HEK293T (cell line): Measurements from ENCODE around the gene RDH16.
"Not testable (repeated sequence)": the region's sequence is repeated elsewhere in the genome, so short reads cannot be mapped to it uniquely, and the experiment has no call there.

Source experiments
- CTCF ChIA-PET: fragments of 350-600 bp; formaldehyde crosslinking; extraction: SDS; loops from one replicate; lab custom pipeline; 2021; ENCODE audit warnings: antibody characterized with exemption, inconsistent platforms; lab: Yijun Ruan, JAX
- POLR2A ChIA-PET: fragments of 350-600 bp; formaldehyde crosslinking; extraction: SDS; loops from one replicate; lab custom pipeline; 2020; ENCODE audit warnings: antibody characterized with exemption, inconsistent platforms; lab: Yijun Ruan, JAX
- DNase-seq: peaks from one replicate; pipeline ENCODE4 v3.0.0; 2012; ENCODE audit warnings: mixed read lengths; ENCODE audit errors: extremely low spot score
- ARNT ChIP-seq: fragments of 450-650 bp; IDR thresholded peaks from 2 replicates; pipeline ENCODE4 v1.6.1; 2017; ENCODE audit warnings: mild to moderate bottlenecking
- BHLHE40 ChIP-seq: fragments of 450-650 bp; IDR thresholded peaks from 2 replicates; pipeline ENCODE4 v1.6.1; 2016; ENCODE audit warnings: mild to moderate bottlenecking, moderate library complexity, borderline replicate concordance
- CTBP1 ChIP-seq: fragments of 450-650 bp; IDR thresholded peaks from 2 replicates; pipeline ENCODE4 v1.6.1; 2016; ENCODE audit warnings: borderline replicate concordance
- ELF4 ChIP-seq: fragments of 450-650 bp; IDR thresholded peaks from 2 replicates; pipeline ENCODE4 v1.6.1; 2017; ENCODE audit warnings: antibody characterized with exemption
- FOXA1 ChIP-seq: fragments of 450-650 bp; IDR thresholded peaks from 2 replicates; pipeline ENCODE4 v1.6.1; 2016; ENCODE audit warnings: mild to moderate bottlenecking
- FOXK2 ChIP-seq: fragments of 450-650 bp; IDR thresholded peaks from 2 replicates; pipeline ENCODE4 v1.6.1; 2016; ENCODE audit warnings: mild to moderate bottlenecking
- FOXM1 ChIP-seq: fragments of 450-650 bp; IDR thresholded peaks from 2 replicates; pipeline ENCODE4 v1.6.1; 2017; ENCODE audit warnings: mild to moderate bottlenecking, borderline replicate concordance
- HDGF ChIP-seq: fragments of 450-650 bp; IDR thresholded peaks from 2 replicates; pipeline ENCODE4 v1.6.1; 2017; ENCODE audit warnings: antibody characterized with exemption, borderline replicate concordance
- L3MBTL2 ChIP-seq: fragments of 450-650 bp; conservative IDR thresholded peaks from 2 replicates; pipeline ENCODE4 v1.6.1; 2016; ENCODE audit warnings: mild to moderate bottlenecking
- LEF1 ChIP-seq: fragments of 450-650 bp; IDR thresholded peaks from 2 replicates; pipeline ENCODE4 v1.6.1; 2017; ENCODE audit warnings: mild to moderate bottlenecking, borderline replicate concordance
- NFRKB ChIP-seq: fragments of 450-650 bp; IDR thresholded peaks from 2 replicates; pipeline ENCODE4 v1.6.1; 2016; ENCODE audit warnings: mild to moderate bottlenecking, moderate library complexity
- SP1 ChIP-seq: fragments of 450-650 bp; IDR thresholded peaks from 2 replicates; pipeline ENCODE4 v1.6.1; 2017
- SUZ12 ChIP-seq: fragments of 450-650 bp; IDR thresholded peaks from 2 replicates; pipeline ENCODE4 v1.6.1; 2016; ENCODE audit warnings: mild to moderate bottlenecking
- TARDBP ChIP-seq: fragments of 450-650 bp; IDR thresholded peaks from 2 replicates; pipeline ENCODE4 v1.6.1; 2016
- ZNF384 ChIP-seq: fragments of 450-650 bp; IDR thresholded peaks from 2 replicates; pipeline ENCODE4 v1.6.1; 2016
- TF ChIP-seq, protein P1 (sequence below): fragments of 450-650 bp; IDR thresholded peaks from 2 replicates; pipeline ENCODE4 v1.6.1; 2016

The RDH16 gene

DNA sequence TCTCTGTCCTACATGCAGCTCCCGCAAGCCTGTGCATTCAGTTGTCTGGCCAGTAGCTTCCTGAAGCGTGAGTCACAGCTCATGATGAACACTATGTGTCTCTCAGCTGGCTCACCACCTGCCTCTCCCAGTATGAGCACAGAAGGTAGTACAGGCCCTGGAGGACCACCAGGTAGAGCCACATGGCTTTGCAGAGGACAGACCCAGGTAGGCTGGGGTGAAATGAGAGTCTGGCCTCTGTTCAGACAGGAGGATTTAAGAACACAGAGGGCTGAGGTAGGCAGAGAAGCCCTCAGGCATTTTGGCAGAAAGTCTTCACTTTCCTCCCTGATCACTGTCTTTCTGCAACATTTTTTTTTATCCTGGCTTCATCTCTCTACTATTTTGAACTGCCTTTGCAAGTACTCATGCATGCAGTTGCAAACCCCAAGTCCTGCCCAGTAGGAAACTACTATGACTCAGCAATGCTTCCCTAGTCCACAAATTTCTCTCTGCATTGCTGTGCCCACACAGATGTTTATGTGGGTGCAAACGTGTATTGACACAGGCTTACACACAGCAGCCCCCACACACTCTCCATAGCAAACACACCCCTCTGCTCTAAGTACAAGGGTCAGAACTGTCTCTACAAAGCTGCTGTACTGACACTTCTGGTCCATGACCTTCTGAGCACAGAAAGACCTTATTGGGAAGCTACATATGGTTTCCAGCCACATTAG is 15.9 kb downstream of the RDH16 start:
- POLR2A ChIA-PET, result no interaction called here

DNA sequence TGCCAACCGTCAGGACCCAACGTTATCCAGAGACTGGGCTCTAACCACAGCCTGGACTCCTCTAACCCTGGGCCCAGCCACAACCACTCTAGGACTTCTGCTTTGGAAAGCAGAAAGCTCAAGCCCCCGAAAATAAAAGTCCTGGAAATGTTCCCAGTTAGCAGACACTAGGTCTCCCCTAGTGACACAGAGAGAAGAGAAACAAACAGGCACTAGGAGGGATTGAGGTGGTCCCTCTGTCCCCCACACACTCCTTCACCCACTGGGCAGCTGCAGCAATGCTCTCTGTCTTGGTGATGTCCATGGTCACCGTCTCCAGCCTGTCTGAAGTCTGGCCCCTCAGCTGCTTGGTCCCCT is 16.5 kb downstream of the RDH16 start:
- POLR2A ChIA-PET, CTCF ChIA-PET, DNase-seq: not testable (repeated sequence)

More for the DNA sequence above, 15.9 kb downstream of the RDH16 start:
- DNase-seq, result no peak
- CTCF ChIA-PET, result no interaction called here
- no peak for TF ChIP-seq ARNT
- TF ChIP-seq FOXA1, result no peak
- no peak for TF ChIP-seq CTBP1
- TF ChIP-seq L3MBTL2, result no peak
- no peak for TF ChIP-seq FOXM1
- no peak for TF ChIP-seq TARDBP
- no peak for TF ChIP-seq LEF1
- TF ChIP-seq, protein P1, sequence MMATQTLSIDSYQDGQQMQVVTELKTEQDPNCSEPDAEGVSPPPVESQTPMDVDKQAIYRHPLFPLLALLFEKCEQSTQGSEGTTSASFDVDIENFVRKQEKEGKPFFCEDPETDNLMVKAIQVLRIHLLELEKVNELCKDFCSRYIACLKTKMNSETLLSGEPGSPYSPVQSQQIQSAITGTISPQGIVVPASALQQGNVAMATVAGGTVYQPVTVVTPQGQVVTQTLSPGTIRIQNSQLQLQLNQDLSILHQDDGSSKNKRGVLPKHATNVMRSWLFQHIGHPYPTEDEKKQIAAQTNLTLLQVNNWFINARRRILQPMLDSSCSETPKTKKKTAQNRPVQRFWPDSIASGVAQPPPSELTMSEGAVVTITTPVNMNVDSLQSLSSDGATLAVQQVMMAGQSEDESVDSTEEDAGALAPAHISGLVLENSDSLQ, result no peak
- no peak for TF ChIP-seq FOXK2
- TF ChIP-seq BHLHE40, result no peak
- TF ChIP-seq ZNF384, result no peak
- no peak for TF ChIP-seq SP1
- TF ChIP-seq NFRKB, result no peak
- TF ChIP-seq SUZ12, result no peak
- TF ChIP-seq ELF4, result no peak
- TF ChIP-seq HDGF, result no peak

DNA sequence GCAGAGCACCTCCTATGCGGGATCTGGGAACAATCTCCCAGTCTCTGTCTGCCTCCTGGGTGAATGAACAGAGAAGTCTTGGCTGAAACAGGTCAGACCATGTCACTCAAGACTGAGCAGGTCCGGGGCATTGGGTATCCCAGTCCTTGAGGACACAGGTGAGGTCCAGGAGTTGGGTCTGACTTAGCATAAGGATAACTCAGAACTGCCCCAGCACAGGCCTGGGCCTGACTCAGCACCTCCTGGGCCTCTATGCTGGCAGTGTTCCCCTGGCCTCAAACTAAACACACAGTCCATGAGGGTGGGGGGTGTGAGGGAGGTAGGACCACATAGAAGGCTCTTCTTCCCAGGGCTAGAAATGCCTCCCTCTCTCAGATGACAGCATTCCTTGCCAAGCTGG is 21.7 kb downstream of the RDH16 start:
- TF ChIP-seq SP1, result no peak
- no peak for TF ChIP-seq TARDBP
- no peak for TF ChIP-seq ZNF384
- TF ChIP-seq L3MBTL2, result no peak
- no peak for TF ChIP-seq FOXA1
- no peak for TF ChIP-seq CTBP1
- no peak for TF ChIP-seq SUZ12
- no peak for DNase-seq
- ChIA-PET CTCF (no interaction called here), POLR2A (no interaction called here)

DNA sequence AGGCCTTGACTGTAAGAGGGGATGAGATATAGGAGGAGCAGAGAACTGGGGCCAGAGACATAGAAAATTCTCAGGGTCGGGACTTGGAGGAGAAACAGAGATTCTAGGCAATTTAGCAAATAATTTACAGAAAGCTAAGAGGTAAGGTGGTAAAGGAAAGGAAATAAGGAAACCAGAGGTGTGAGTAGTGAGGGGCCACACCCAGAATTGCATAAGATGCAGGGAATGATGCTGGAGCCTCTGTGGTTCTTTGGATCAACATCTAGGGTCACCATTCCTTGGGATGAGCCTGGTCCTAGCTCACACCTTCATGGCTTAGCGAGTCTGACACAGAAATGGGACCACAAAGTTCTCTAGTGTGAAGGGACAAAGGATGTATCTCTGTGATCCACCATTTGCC is 22.3 kb downstream of the RDH16 start:
- CTCF ChIA-PET, result no interaction called here
- POLR2A ChIA-PET, result no interaction called here
- TF ChIP-seq TARDBP (no peak), SP1 (no peak), FOXM1 (no peak), BHLHE40 (no peak), ARNT (no peak), CTBP1 (no peak)
- DNase-seq, result no peak

DNA sequence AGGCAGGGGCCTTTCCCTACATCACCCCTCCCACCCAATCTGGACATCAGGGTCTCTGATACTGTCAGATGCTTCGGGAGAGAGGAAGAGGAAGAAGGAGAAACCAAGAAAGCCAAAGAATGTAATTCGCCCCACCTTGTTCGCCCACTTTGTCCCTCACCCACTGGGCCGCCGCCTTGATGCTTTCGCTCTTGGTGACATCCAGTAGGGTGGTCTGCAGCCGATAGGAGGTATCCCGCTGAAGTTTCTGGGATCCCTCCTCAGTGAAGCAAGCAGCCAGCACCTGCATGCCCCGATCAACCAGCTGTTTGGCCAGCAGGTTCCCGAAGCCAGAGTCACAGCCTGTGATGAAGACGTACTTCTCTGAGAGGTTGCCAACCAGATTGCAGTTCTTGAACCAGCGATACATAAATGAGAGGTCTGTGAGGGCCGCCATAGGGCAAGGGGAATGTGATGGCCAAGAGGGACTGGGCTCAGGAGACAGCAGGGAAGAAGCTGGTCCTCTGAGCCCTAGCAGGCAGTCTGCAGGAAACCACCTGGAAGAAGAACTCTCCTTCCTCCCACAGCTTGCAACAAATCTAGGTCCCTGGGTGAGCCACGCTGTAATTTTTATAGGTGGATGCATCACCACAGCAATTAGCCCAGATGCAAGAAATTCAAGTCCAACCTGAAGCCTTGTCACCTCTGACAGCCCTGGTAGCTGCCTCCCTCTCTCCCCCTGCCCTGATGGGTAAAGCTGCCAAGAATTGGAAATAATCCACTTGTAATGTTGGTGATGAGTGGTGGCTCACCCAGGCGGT is 23.4 kb downstream of the RDH16 start, which contains the start of gene SDR9C7:
Gene SDR9C7, minus strand, starts transcription at position 583 of the 800 bp plus-strand sequence. Its CDS starts 147 bp downstream, at position 436.
- POLR2A ChIA-PET, result no interaction called here
- DNase-seq, result no peak
- TF ChIP-seq ARNT (no peak), L3MBTL2 (no peak), CTBP1 (no peak), LEF1 (no peak), HDGF (no peak), ELF4 (no peak), ZNF384 (no peak), SUZ12 (no peak), FOXM1 (no peak), SP1 (no peak), FOXA1 (no peak), FOXK2 (no peak), BHLHE40 (no peak)
- TF ChIP-seq, protein P1, result no peak
- CTCF ChIA-PET, result no interaction called here

DNA sequence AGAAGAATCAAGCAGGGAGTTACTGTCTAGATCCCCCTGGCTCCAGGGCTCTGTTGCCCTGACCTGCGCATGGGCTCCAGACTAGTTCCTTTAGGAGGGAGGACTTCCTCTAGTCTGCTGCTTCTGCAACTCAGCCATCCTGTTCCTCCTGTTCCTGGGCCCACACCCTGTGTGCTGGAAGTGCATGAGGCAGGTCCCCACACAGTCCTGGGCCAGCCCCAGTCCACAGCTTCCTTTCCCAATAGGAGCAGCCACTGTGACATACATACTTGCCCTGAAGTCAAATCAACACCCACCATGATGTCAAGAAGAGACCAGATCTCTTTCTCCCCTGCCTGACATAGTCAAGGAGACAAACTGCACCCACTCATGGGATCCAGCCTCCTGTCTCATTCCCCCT is 24.5 kb downstream of the RDH16 start:
- ChIA-PET CTCF (no interaction called here), POLR2A (no interaction called here)
- TF ChIP-seq TARDBP (no peak), BHLHE40 (no peak), FOXM1 (no peak), LEF1 (no peak), FOXK2 (no peak), L3MBTL2 (no peak), ZNF384 (no peak), ELF4 (no peak), CTBP1 (no peak), NFRKB (no peak), HDGF (no peak), FOXA1 (no peak), ARNT (no peak), SUZ12 (no peak)
- TF ChIP-seq, protein P1, result no peak
- DNase-seq, result no peak
